Neuronal stem cell (in vitro differentiated cells): Measurements from ENCODE around the gene CCDC93.

ENCODE experiments used
- DNase-seq: peaks from one replicate; pipeline ENCODE4 v3.0.0-alpha.2; 2013; ENCODE audit warnings: low spot score
- H2AFZ ChIP-seq: one replicate; pipeline ENCODE4 v1.6.1; 2013; ENCODE audit warnings: mild to moderate bottlenecking, low read length, inconsistent platforms
- H2AK5ac ChIP-seq: 2 replicates; pipeline ENCODE4 v1.6.1; 2013; ENCODE audit warnings: low read depth, mild to moderate bottlenecking, inconsistent platforms, low read length, moderate library complexity, mixed read lengths
- H2BK120ac ChIP-seq: 2 replicates; pipeline ENCODE4 v1.6.1; 2013; ENCODE audit warnings: low read depth, mild to moderate bottlenecking, inconsistent platforms, low read length, moderate library complexity, mixed read lengths
- H2BK12ac ChIP-seq: one replicate; pipeline ENCODE4 v1.6.1; 2013; ENCODE audit warnings: low read length, inconsistent platforms
- H2BK15ac ChIP-seq: 2 replicates; pipeline ENCODE4 v1.6.1; 2013; ENCODE audit warnings: mild to moderate bottlenecking, low read length, inconsistent platforms, mixed read lengths
- H2BK5ac ChIP-seq: one replicate; pipeline ENCODE4 v1.6.1; 2013; ENCODE audit warnings: inconsistent platforms, mild to moderate bottlenecking, low read length, moderate library complexity
- H3K14ac ChIP-seq: one replicate; pipeline ENCODE4 v1.6.1; 2013; ENCODE audit warnings: low read length, inconsistent platforms
- H3K18ac ChIP-seq: 2 replicates; pipeline ENCODE4 v1.6.1; 2013; ENCODE audit warnings: low read length, inconsistent platforms
- H3K23ac ChIP-seq: 2 replicates; pipeline ENCODE4 v1.6.1; 2013; ENCODE audit warnings: low read depth, mild to moderate bottlenecking, mixed read lengths, low read length, inconsistent platforms; ENCODE audit not compliant: poor library complexity
- H3K27ac ChIP-seq: replicated peaks from 3 replicates; pipeline ENCODE4 v1.5.1; 2013; ENCODE audit warnings: low read length, inconsistent platforms
- H3K27me3 ChIP-seq, 3 experiments: 2 replicates each; pipeline ENCODE4 v1.6.1; 2013; ENCODE audit warnings: low read length in 3 of 3, mild to moderate bottlenecking in 2 of 3, inconsistent platforms in 1 of 3, low read depth in 1 of 3, mixed read lengths in 1 of 3, moderate library complexity in 1 of 3; ENCODE audit not compliant: control insufficient read depth in 3 of 3, insufficient read depth in 3 of 3
- H3K36me3 ChIP-seq, 2 donors: replicated peaks in 1 of 2; 2 replicates each; pipeline ENCODE4 v1.6.1; 2013; ENCODE audit warnings: low read length in 2 of 2; ENCODE audit not compliant: control insufficient read depth in 2 of 2, insufficient read depth in 2 of 2
- H3K4ac ChIP-seq: 2 replicates; pipeline ENCODE4 v1.6.1; 2013; ENCODE audit warnings: inconsistent platforms, mild to moderate bottlenecking, low read length, moderate library complexity
- H3K4me1 ChIP-seq, 2 donors: 1 replicate in 1 of 2; 2 replicates in 1 of 2; pipeline ENCODE4 v1.6.1; 2013; ENCODE audit warnings: low read length in 2 of 2, low read depth in 1 of 2; ENCODE audit not compliant: control insufficient read depth in 2 of 2, insufficient read depth in 1 of 2
- H3K4me2 ChIP-seq: one replicate; pipeline ENCODE4 v1.6.1; 2013; ENCODE audit warnings: mild to moderate bottlenecking, low read length, inconsistent platforms; ENCODE audit not compliant: insufficient read depth, poor library complexity, severe bottlenecking
- H3K4me3 ChIP-seq, 2 donors: 2 replicates each; pipeline ENCODE4 v1.5.1; 2013; ENCODE audit warnings: low read length in 2 of 2, mild to moderate bottlenecking in 2 of 2, inconsistent platforms in 1 of 2, moderate library complexity in 1 of 2
- H3K79me1 ChIP-seq: one replicate; pipeline ENCODE4 v1.6.1; 2013; ENCODE audit warnings: low read depth, mild to moderate bottlenecking, inconsistent platforms, low read length, moderate library complexity
- H3K9ac ChIP-seq: one replicate; pipeline ENCODE4 v1.6.1; 2013; ENCODE audit warnings: mild to moderate bottlenecking, low read depth, low read length, inconsistent platforms; ENCODE audit not compliant: poor library complexity
- H3K9me3 ChIP-seq, 2 donors: replicated peaks in 1 of 2; 2 replicates each; pipeline versions ENCODE3 to v1.6.1; 2013; ENCODE audit warnings: low read length in 2 of 2, mild to moderate bottlenecking in 2 of 2, inconsistent platforms in 1 of 2, low read depth in 1 of 2, mixed read lengths in 1 of 2, moderate library complexity in 1 of 2; ENCODE audit not compliant: control insufficient read depth in 2 of 2, insufficient read depth in 1 of 2
- H4K8ac ChIP-seq: one replicate; pipeline ENCODE4 v1.6.1; 2013; ENCODE audit warnings: low read depth, mild to moderate bottlenecking, inconsistent platforms, low read length, moderate library complexity
- H4K91ac ChIP-seq: one replicate; pipeline ENCODE4 v1.6.1; 2013; ENCODE audit warnings: low read length, low read depth, mild to moderate bottlenecking, inconsistent platforms; ENCODE audit not compliant: poor library complexity
- WGBS, 2 donors: extraction: QIAGEN DNeasy Blood & Tissue Kit; methylation state at CpG; one replicate each; pipeline ENCODE4 v1.1.7; 2013; ENCODE audit warnings: missing lambda C conversion rate in 2 of 2, mixed read lengths in 1 of 2; ENCODE audit not compliant: insufficient read length in 2 of 2, insufficient replicate concordance in 1 of 2; ENCODE audit errors: extremely low coverage in 2 of 2; 5-methylcytosine and 5-hydroxymethylcytosine counted together

Gene CCDC93

DNA sequence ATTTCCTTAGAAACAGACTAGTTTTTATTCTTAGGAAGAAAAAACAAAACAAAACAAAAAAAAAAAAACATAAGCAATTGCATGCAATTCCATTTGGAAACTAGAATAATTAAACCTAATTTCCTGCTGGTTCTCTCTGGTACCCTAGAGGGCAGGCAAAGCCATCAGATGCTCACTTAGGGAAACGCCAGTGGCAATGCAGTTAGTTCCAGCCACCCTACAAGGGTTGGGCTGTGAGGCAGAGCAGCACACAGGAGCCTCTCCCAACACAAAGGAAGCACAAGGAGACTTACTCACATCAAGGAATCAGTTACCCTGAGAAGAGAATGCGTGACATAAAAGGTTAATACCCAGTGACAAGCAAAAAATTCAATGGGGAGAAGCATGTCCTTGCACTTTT lies 28.8 kb downstream of the CCDC93 start:
- H3K23ac ChIP-seq = no peak overlapping the region
- no peaks in the 10 kb centered on the region for H3K27me3 ChIP-seq
- H3K18ac ChIP-seq = no peak overlapping the region
- H3K27ac ChIP-seq = no peak overlapping the region
- peaks cover 0 to 4% of the 10 kb centered on the region in 2 donors for H3K4me1 ChIP-seq
- DNase-seq = peak; percentile 14
- WGBS, 2 donors = no CpG with 5 or more reads among the region's 2 CpGs
- no peaks in the 10 kb centered on the region for H3K9me3 ChIP-seq
- H2BK120ac ChIP-seq = no peak overlapping the region
- H3K14ac ChIP-seq = no peak overlapping the region
- no peak overlapping the region for H2AFZ ChIP-seq
- no peak overlapping the region for H2BK12ac ChIP-seq
- H3K36me3 ChIP-seq = peaks cover 4 to 49% of the 10 kb centered on the region in 2 donors
- no peaks in the 10 kb centered on the region for H3K79me1 ChIP-seq
- no peak overlapping the region for H3K4ac ChIP-seq
- H2BK5ac ChIP-seq = no peak overlapping the region
- H3K9ac ChIP-seq = no peak overlapping the region
- no peak overlapping the region for H2AK5ac ChIP-seq
- H3K4me3 ChIP-seq = no peak overlapping the region
- H4K8ac ChIP-seq = no peak overlapping the region
- no peak overlapping the region for H3K4me2 ChIP-seq
- H2BK15ac ChIP-seq = no peak overlapping the region
- H4K91ac ChIP-seq = no peak overlapping the region

- no peak overlapping the region for H2BK5ac ChIP-seq
- DNase-seq = no peak
- no peaks in the 10 kb centered on the region for H3K79me1 ChIP-seq
- H3K36me3 ChIP-seq = peaks cover under 1 to 48% of the 10 kb centered on the region in 2 donors
- no peak overlapping the region for H3K9ac ChIP-seq
- no peak overlapping the region for H3K18ac ChIP-seq
- H3K4ac ChIP-seq = no peak overlapping the region
- H2AFZ ChIP-seq = no peak overlapping the region
- H2BK12ac ChIP-seq = no peak overlapping the region
- H4K8ac ChIP-seq = no peak overlapping the region
- H3K4me3 ChIP-seq = no peak overlapping the region
- H3K14ac ChIP-seq = no peak overlapping the region
- H2AK5ac ChIP-seq = no peak overlapping the region
- WGBS, 2 donors = no CpG with 5 or more reads among the region's 2 CpGs
- H3K9me3 ChIP-seq = no peaks in the 10 kb centered on the region
- H3K4me1 ChIP-seq = peaks cover 0 to 4% of the 10 kb centered on the region in 2 donors
- no peak overlapping the region for H2BK15ac ChIP-seq
- H3K23ac ChIP-seq = no peak overlapping the region
- H3K27ac ChIP-seq = no peak overlapping the region
- no peak overlapping the region for H2BK120ac ChIP-seq
- no peak overlapping the region for H4K91ac ChIP-seq
- H3K27me3 ChIP-seq = no peaks in the 10 kb centered on the region
- no peak overlapping the region for H3K4me2 ChIP-seq
These were observed 29.7 kb downstream of the CCDC93 start for GRCh38 chr2:117984208-117984607.

DNA sequence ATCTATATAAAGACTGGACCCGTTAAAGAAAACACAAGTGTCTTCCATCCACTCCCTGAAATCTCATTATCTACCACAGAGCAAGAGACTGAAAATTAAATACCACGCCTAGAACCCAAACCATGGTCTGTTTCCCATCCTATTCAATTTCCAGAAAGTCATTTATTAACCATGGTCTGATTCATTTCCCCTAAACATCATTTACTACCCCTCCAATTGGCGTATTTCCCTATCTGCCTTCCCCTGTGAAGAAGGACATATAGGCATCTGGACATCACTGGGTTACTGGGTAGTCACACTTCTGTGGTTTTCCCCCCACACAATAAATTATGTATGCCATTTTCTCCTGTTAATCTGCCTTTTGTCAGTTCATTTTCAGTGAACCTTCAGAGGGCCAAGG lies 30.8 kb downstream of the CCDC93 start:
- H3K27me3 ChIP-seq = no peaks in the 10 kb centered on the region
- no peak overlapping the region for H2BK120ac ChIP-seq
- no peak overlapping the region for H3K4me3 ChIP-seq
- H3K36me3 ChIP-seq = peaks cover 0 to 54% of the 10 kb centered on the region in 2 donors
- no peak overlapping the region for H3K9ac ChIP-seq
- H2BK5ac ChIP-seq = no peak overlapping the region
- no peak overlapping the region for H3K14ac ChIP-seq
- no peak overlapping the region for H3K23ac ChIP-seq
- no CpG with 5 or more reads among the region's 3 CpGs for WGBS, 2 donors
- H3K18ac ChIP-seq = no peak overlapping the region
- H3K4ac ChIP-seq = no peak overlapping the region
- H3K4me2 ChIP-seq = no peak overlapping the region
- no peak overlapping the region for H3K27ac ChIP-seq
- no peaks in the 10 kb centered on the region for H3K9me3 ChIP-seq
- H3K79me1 ChIP-seq = no peaks in the 10 kb centered on the region
- no peak overlapping the region for H4K91ac ChIP-seq
- no peak overlapping the region for H2BK15ac ChIP-seq
- DNase-seq = no peak
- no peak overlapping the region for H2AK5ac ChIP-seq
- peaks cover 0 to 4% of the 10 kb centered on the region in 2 donors for H3K4me1 ChIP-seq
- no peak overlapping the region for H2BK12ac ChIP-seq
- no peak overlapping the region for H4K8ac ChIP-seq
- H2AFZ ChIP-seq = no peak overlapping the region

DNA sequence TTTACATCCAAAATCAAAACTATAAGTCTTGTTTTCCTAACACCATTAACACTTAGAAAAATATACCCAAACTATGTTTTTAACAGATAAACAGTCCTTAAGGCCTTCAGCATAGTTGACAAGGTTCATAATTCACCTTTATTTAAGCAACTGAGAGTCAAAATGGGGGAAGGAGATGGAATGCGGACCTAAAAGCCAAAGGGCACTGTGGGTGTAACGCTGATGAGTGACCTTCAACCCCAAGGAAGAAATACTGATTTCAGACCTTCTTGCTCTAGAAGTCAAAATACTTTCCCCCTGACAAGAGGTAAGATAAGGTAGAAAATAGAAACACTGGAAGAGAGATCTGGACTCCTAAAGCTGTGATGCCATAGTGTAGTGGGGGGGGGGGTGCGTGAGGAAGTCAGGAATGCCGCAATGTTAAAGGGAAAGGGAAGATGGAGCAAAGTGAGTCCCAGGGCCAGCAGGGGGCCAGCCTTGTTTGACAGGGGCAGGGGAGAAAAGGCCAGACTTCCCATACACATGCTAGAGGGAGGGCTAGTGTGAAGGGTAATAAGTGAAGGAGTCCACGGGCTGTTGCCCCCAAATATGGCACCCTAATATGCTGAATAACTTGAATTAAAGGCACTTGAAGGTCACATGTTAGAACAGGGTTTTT lies 31.4 kb downstream of the CCDC93 start:
- Histone ChIP-seq H3K14ac (no peak overlapping the region), H4K91ac (no peak overlapping the region), H3K9ac (no peak overlapping the region), H3K4me1 (peaks cover 0 to 4% of the 10 kb centered on the region in 2 donors), H3K9me3 (no peaks in the 10 kb centered on the region), H2BK120ac (no peak overlapping the region), H2BK15ac (no peak overlapping the region), H3K27me3 (no peaks in the 10 kb centered on the region), H3K79me1 (no peaks in the 10 kb centered on the region), H4K8ac (no peak overlapping the region), H3K4me2 (no peak overlapping the region), H2AK5ac (no peak overlapping the region), H2AFZ (no peak overlapping the region), H3K27ac (no peak overlapping the region), H3K18ac (no peak overlapping the region), H2BK5ac (no peak overlapping the region), H3K23ac (no peak overlapping the region), H3K4me3 (no peak overlapping the region), H3K4ac (no peak overlapping the region), H3K36me3 (peaks cover 2 to 59% of the 10 kb centered on the region in 2 donors), H2BK12ac (no peak overlapping the region)
- no CpG with 5 or more reads among the region's 5 CpGs for WGBS, 2 donors
- DNase-seq = no peak
